ENCODE results near the gene FMN1.

The FMN1 gene

GRCh38 chr15:33066584-33066983 lies 127.9 kb downstream of the FMN1 start:
- Histone ChIP-seq H3K27ac (ENCODE audit: low read length) (no peak overlapping the region), H3K27me3 (ENCODE audit: control insufficient read depth, insufficient read depth, low read length) (no peaks in the 10 kb centered on the region), H3K9me3 (ENCODE audit: control insufficient read depth, low read depth, low read length) (no peaks in the 10 kb centered on the region), H3K36me3 (ENCODE audit: control insufficient read depth, low read depth, low read length) (no peaks in the 10 kb centered on the region), H3K9ac (ENCODE audit: low read length) (no peak overlapping the region), H3K4me1 (ENCODE audit: control insufficient read depth, low read depth, low read length) (peaks cover 26% of the 10 kb centered on the region), H3K4me3 (ENCODE audit: low read length) (no peak overlapping the region)

GRCh38 chr15:33064878-33065277 lies 129.6 kb downstream of the FMN1 start:
- H3K27ac ChIP-seq (ENCODE audit: low read length): no peak overlapping the region
- peaks cover 26% of the 10 kb centered on the region for H3K4me1 ChIP-seq (ENCODE audit: control insufficient read depth, low read depth, low read length)
- no peaks in the 10 kb centered on the region for H3K9me3 ChIP-seq (ENCODE audit: control insufficient read depth, low read depth, low read length)
- H3K4me3 ChIP-seq (ENCODE audit: low read length): no peak overlapping the region
- no peaks in the 10 kb centered on the region for H3K36me3 ChIP-seq (ENCODE audit: control insufficient read depth, low read depth, low read length)
- H3K9ac ChIP-seq (ENCODE audit: low read length): no peak overlapping the region
- no peaks in the 10 kb centered on the region for H3K27me3 ChIP-seq (ENCODE audit: control insufficient read depth, insufficient read depth, low read length)

GRCh38 chr15:33059184-33059583 lies 135.3 kb downstream of the FMN1 start:
- no peak overlapping the region for H3K9ac ChIP-seq (ENCODE audit: low read length)
- no peaks in the 10 kb centered on the region for H3K27me3 ChIP-seq (ENCODE audit: control insufficient read depth, insufficient read depth, low read length)
- no peak overlapping the region for H3K27ac ChIP-seq (ENCODE audit: low read length)
- H3K36me3 ChIP-seq (ENCODE audit: control insufficient read depth, low read depth, low read length): no peaks in the 10 kb centered on the region
- H3K4me3 ChIP-seq (ENCODE audit: low read length): no peak overlapping the region
- no peaks in the 10 kb centered on the region for H3K9me3 ChIP-seq (ENCODE audit: control insufficient read depth, low read depth, low read length)
- no peaks in the 10 kb centered on the region for H3K4me1 ChIP-seq (ENCODE audit: control insufficient read depth, low read depth, low read length)

- Histone ChIP-seq H3K4me1 (ENCODE audit: control insufficient read depth, low read depth, low read length) (no peaks in the 10 kb centered on the region), H3K9ac (ENCODE audit: low read length) (no peak overlapping the region), H3K4me3 (ENCODE audit: low read length) (no peak overlapping the region), H3K27me3 (ENCODE audit: control insufficient read depth, insufficient read depth, low read length) (no peaks in the 10 kb centered on the region), H3K9me3 (ENCODE audit: control insufficient read depth, low read depth, low read length) (no peaks in the 10 kb centered on the region), H3K36me3 (ENCODE audit: control insufficient read depth, low read depth, low read length) (no peaks in the 10 kb centered on the region), H3K27ac (ENCODE audit: low read length) (no peak overlapping the region)
These were observed 136.7 kb downstream of the FMN1 start for GRCh38 chr15:33057845-33058244.

GRCh38 chr15:33055962-33056361 lies 138.6 kb downstream of the FMN1 start:
- H3K4me1 ChIP-seq (ENCODE audit: control insufficient read depth, low read depth, low read length): no peaks in the 10 kb centered on the region
- no peak overlapping the region for H3K9ac ChIP-seq (ENCODE audit: low read length)
- H3K9me3 ChIP-seq (ENCODE audit: control insufficient read depth, low read depth, low read length): no peaks in the 10 kb centered on the region
- no peak overlapping the region for H3K4me3 ChIP-seq (ENCODE audit: low read length)
- H3K27me3 ChIP-seq (ENCODE audit: control insufficient read depth, insufficient read depth, low read length): no peaks in the 10 kb centered on the region
- no peak overlapping the region for H3K27ac ChIP-seq (ENCODE audit: low read length)
- no peaks in the 10 kb centered on the region for H3K36me3 ChIP-seq (ENCODE audit: control insufficient read depth, low read depth, low read length)

GRCh38 chr15:33051528-33051927 lies 143.0 kb downstream of the FMN1 start:
- Histone ChIP-seq H3K4me3 (ENCODE audit: low read length) (no peak overlapping the region), H3K27ac (ENCODE audit: low read length) (no peak overlapping the region), H3K36me3 (ENCODE audit: control insufficient read depth, low read depth, low read length) (no peaks in the 10 kb centered on the region), H3K9ac (ENCODE audit: low read length) (no peak overlapping the region), H3K9me3 (ENCODE audit: control insufficient read depth, low read depth, low read length) (peaks cover 37% of the 10 kb centered on the region), H3K4me1 (ENCODE audit: control insufficient read depth, low read depth, low read length) (no peaks in the 10 kb centered on the region), H3K27me3 (ENCODE audit: control insufficient read depth, insufficient read depth, low read length) (no peaks in the 10 kb centered on the region)

- no peaks in the 10 kb centered on the region for H3K36me3 ChIP-seq (ENCODE audit: control insufficient read depth, low read depth, low read length)
- no peaks in the 10 kb centered on the region for H3K4me1 ChIP-seq (ENCODE audit: control insufficient read depth, low read depth, low read length)
- no peak overlapping the region for H3K27ac ChIP-seq (ENCODE audit: low read length)
- H3K9me3 ChIP-seq (ENCODE audit: control insufficient read depth, low read depth, low read length): peaks cover 37% of the 10 kb centered on the region
- H3K4me3 ChIP-seq (ENCODE audit: low read length): no peak overlapping the region
- no peak overlapping the region for H3K9ac ChIP-seq (ENCODE audit: low read length)
- H3K27me3 ChIP-seq (ENCODE audit: control insufficient read depth, insufficient read depth, low read length): no peaks in the 10 kb centered on the region
These were observed 146.3 kb downstream of the FMN1 start for GRCh38 chr15:33048255-33048654.

GRCh38 chr15:33047077-33047476 lies 147.4 kb downstream of the FMN1 start:
- Histone ChIP-seq H3K9me3 (ENCODE audit: control insufficient read depth, low read depth, low read length) (peaks cover 37% of the 10 kb centered on the region), H3K27ac (ENCODE audit: low read length) (no peak overlapping the region), H3K9ac (ENCODE audit: low read length) (no peak overlapping the region), H3K27me3 (ENCODE audit: control insufficient read depth, insufficient read depth, low read length) (no peaks in the 10 kb centered on the region), H3K36me3 (ENCODE audit: control insufficient read depth, low read depth, low read length) (no peaks in the 10 kb centered on the region), H3K4me3 (ENCODE audit: low read length) (no peak overlapping the region), H3K4me1 (ENCODE audit: control insufficient read depth, low read depth, low read length) (no peaks in the 10 kb centered on the region)

GRCh38 chr15:33046329-33046728 lies 148.2 kb downstream of the FMN1 start:
- Histone ChIP-seq H3K9me3 (ENCODE audit: control insufficient read depth, low read depth, low read length) (peaks cover 37% of the 10 kb centered on the region), H3K4me3 (ENCODE audit: low read length) (no peak overlapping the region)

GRCh38 chr15:33045066-33045810 lies 149.3 kb downstream of the FMN1 start:
- Histone ChIP-seq H3K9me3 (ENCODE audit: control insufficient read depth, low read depth, low read length) (peaks cover 34% of the 10 kb centered on the region), H3K9ac (ENCODE audit: low read length) (no peak overlapping the region), H3K4me1 (ENCODE audit: control insufficient read depth, low read depth, low read length) (no peaks in the 10 kb centered on the region), H3K36me3 (ENCODE audit: control insufficient read depth, low read depth, low read length) (no peaks in the 10 kb centered on the region), H3K27me3 (ENCODE audit: control insufficient read depth, insufficient read depth, low read length) (no peaks in the 10 kb centered on the region), H3K27ac (ENCODE audit: low read length) (no peak overlapping the region), H3K4me3 (ENCODE audit: low read length) (no peak overlapping the region)

More at GRCh38 chr15:33046329-33046728, 148.2 kb downstream of the FMN1 start:
- H3K4me1 ChIP-seq (ENCODE audit: control insufficient read depth, low read depth, low read length): no peaks in the 10 kb centered on the region
- H3K27me3 ChIP-seq (ENCODE audit: control insufficient read depth, insufficient read depth, low read length): no peaks in the 10 kb centered on the region
- no peak overlapping the region for H3K9ac ChIP-seq (ENCODE audit: low read length)
- no peaks in the 10 kb centered on the region for H3K36me3 ChIP-seq (ENCODE audit: control insufficient read depth, low read depth, low read length)
- H3K27ac ChIP-seq (ENCODE audit: low read length): no peak overlapping the region

- H3K4me3 ChIP-seq (ENCODE audit: low read length): no peak overlapping the region
- no peak overlapping the region for H3K9ac ChIP-seq (ENCODE audit: low read length)
- no peaks in the 10 kb centered on the region for H3K27me3 ChIP-seq (ENCODE audit: control insufficient read depth, insufficient read depth, low read length)
- H3K4me1 ChIP-seq (ENCODE audit: control insufficient read depth, low read depth, low read length): no peaks in the 10 kb centered on the region
- no peak overlapping the region for H3K27ac ChIP-seq (ENCODE audit: low read length)
- H3K9me3 ChIP-seq (ENCODE audit: control insufficient read depth, low read depth, low read length): peaks cover 28% of the 10 kb centered on the region
- H3K36me3 ChIP-seq (ENCODE audit: control insufficient read depth, low read depth, low read length): no peaks in the 10 kb centered on the region
These were observed 149.9 kb downstream of the FMN1 start for GRCh38 chr15:33044598-33044997.

GRCh38 chr15:33043636-33044035 lies 150.9 kb downstream of the FMN1 start:
- Histone ChIP-seq H3K4me1 (ENCODE audit: control insufficient read depth, low read depth, low read length) (no peaks in the 10 kb centered on the region), H3K27me3 (ENCODE audit: control insufficient read depth, insufficient read depth, low read length) (no peaks in the 10 kb centered on the region), H3K4me3 (ENCODE audit: low read length) (no peak overlapping the region), H3K9me3 (ENCODE audit: control insufficient read depth, low read depth, low read length) (peaks cover 18% of the 10 kb centered on the region), H3K36me3 (ENCODE audit: control insufficient read depth, low read depth, low read length) (no peaks in the 10 kb centered on the region), H3K9ac (ENCODE audit: low read length) (no peak overlapping the region), H3K27ac (ENCODE audit: low read length) (no peak overlapping the region)

All from iPS-18a (cell line).